HG03378 (cell line): ENCODE measurements around the gene SLC2A9.
"Not testable (repeated sequence)": the region's sequence is repeated elsewhere in the genome, so short reads cannot be mapped to it uniquely, and the experiment has no call there.

ENCODE experiments used
- ATAC-seq: cut with Tn5 transposase; IDR thresholded peaks from one replicate; pipeline ENCODE4 v1.9.1; 2021; ENCODE audit warnings: mild to moderate bottlenecking, moderate library complexity; ENCODE audit not compliant: unreplicated experiment

SLC2A9 gene

GRCh38 chr4:9999956-10000561 lies 21.2 kb downstream of the SLC2A9 start:
- ATAC-seq, result peak; percentile 57

- ATAC-seq, result no peak
These were observed 23.4 kb downstream of the SLC2A9 start for GRCh38 chr4:9997886-9998285.

GRCh38 chr4:9996319-9997110 lies 24.8 kb downstream of the SLC2A9 start:
- no peak for ATAC-seq

GRCh38 chr4:9994246-9994847 lies 26.9 kb downstream of the SLC2A9 start:
- peak; percentile 65 for ATAC-seq

- no peak for ATAC-seq
These were observed 31.2 kb downstream of the SLC2A9 start for GRCh38 chr4:9989918-9990635.

- ATAC-seq, result no peak
These were observed 32.4 kb downstream of the SLC2A9 start for GRCh38 chr4:9988933-9989332.

GRCh38 chr4:9988363-9988749 lies 32.9 kb downstream of the SLC2A9 start:
- ATAC-seq, result no peak

GRCh38 chr4:9987749-9988362 lies 33.4 kb downstream of the SLC2A9 start:
- ATAC-seq, result peak; percentile 65

GRCh38 chr4:9984621-9985020 lies 36.7 kb downstream of the SLC2A9 start:
- no peak for ATAC-seq

GRCh38 chr4:9983211-9983610 lies 38.1 kb downstream of the SLC2A9 start:
- no peak for ATAC-seq

GRCh38 chr4:9981899-9982298 lies 39.4 kb downstream of the SLC2A9 start:
- not testable (repeated sequence) for ATAC-seq

GRCh38 chr4:9980898-9981297 lies 40.4 kb downstream of the SLC2A9 start:
- ATAC-seq, result no peak

GRCh38 chr4:9979101-9979701 lies 42.1 kb downstream of the SLC2A9 start:
- ATAC-seq, result no peak

- no peak for ATAC-seq
These were observed 43.7 kb downstream of the SLC2A9 start for GRCh38 chr4:9977518-9978031.

GRCh38 chr4:9976781-9977180 lies 44.5 kb downstream of the SLC2A9 start:
- ATAC-seq, result no peak

GRCh38 chr4:9976293-9976692 lies 45.0 kb downstream of the SLC2A9 start:
- no peak for ATAC-seq

GRCh38 chr4:9971711-9972110 lies 49.6 kb downstream of the SLC2A9 start:
- ATAC-seq, result no peak

- peak; percentile 81 for ATAC-seq
These were observed 50.8 kb downstream of the SLC2A9 start for GRCh38 chr4:9970399-9971011.

GRCh38 chr4:9969526-9970398 lies 51.5 kb downstream of the SLC2A9 start:
- ATAC-seq, result peak; percentile 13
